Parathyroid adenoma (tissue), 2 donors: ENCODE results near the gene PNP.

Experiments used
- H2AFZ ChIP-seq: fragments of 300-600 bp; sonication (generic); one replicate; pipeline ENCODE4 v1.7.0; 2017; ENCODE audit warnings: antibody characterized with exemption, mild to moderate bottlenecking
- H3K27ac ChIP-seq: fragments of 300-600 bp; sonication (generic); one replicate; pipeline ENCODE4 v1.7.0; 2017
- H3K27me3 ChIP-seq: fragments of 300-600 bp; sonication (generic); one replicate; pipeline ENCODE4 v1.7.0; 2017; ENCODE audit warnings: low read length; ENCODE audit not compliant: control insufficient read depth, insufficient read depth
- H3K36me3 ChIP-seq: fragments of 300-600 bp; sonication (generic); one replicate; pipeline ENCODE4 v1.7.0; 2017; ENCODE audit warnings: low read length; ENCODE audit not compliant: control insufficient read depth, insufficient read depth
- H3K4me1 ChIP-seq: fragments of 300-600 bp; sonication (generic); one replicate; pipeline ENCODE4 v1.7.0; 2017; ENCODE audit warnings: control low read depth
- H3K4me2 ChIP-seq: fragments of 300-600 bp; sonication (generic); one replicate; pipeline ENCODE4 v1.7.0; 2017; ENCODE audit warnings: low read length
- H3K4me3 ChIP-seq: fragments of 300-600 bp; sonication (generic); one replicate; pipeline ENCODE4 v1.7.0; 2017; ENCODE audit warnings: low read depth, low read length
- H3K79me2 ChIP-seq: fragments of 300-600 bp; sonication (generic); one replicate; pipeline ENCODE4 v1.7.0; 2017; ENCODE audit warnings: control low read depth
- H3K9ac ChIP-seq: fragments of 300-600 bp; sonication (generic); one replicate; pipeline ENCODE4 v1.7.0; 2017; ENCODE audit warnings: mild to moderate bottlenecking
- H3K9me3 ChIP-seq: fragments of 300-600 bp; sonication (generic); one replicate; pipeline ENCODE4 v1.7.0; 2017; ENCODE audit warnings: low read length; ENCODE audit not compliant: control insufficient read depth
- CTCF ChIP-seq: fragments of 300-600 bp; sonication (generic); IDR thresholded peaks from one replicate; pipeline ENCODE4 v1.7.0; 2017; ENCODE audit warnings: antibody characterized with exemption, mild to moderate bottlenecking
- donor health status: primary hyperparathyroidism.

PNP gene

GRCh38 chr14:20427231-20428009, 41.8 kb upstream of the PNP start:
- H3K4me3 ChIP-seq = no peak overlapping the region
- H3K79me2 ChIP-seq = no peaks in the 10 kb centered on the region
- no peak for TF ChIP-seq CTCF

GRCh38 chr14:20428010-20428365, 41.2 kb upstream of the PNP start:
- Histone ChIP-seq H3K4me2 (no peak overlapping the region), H3K79me2 (no peaks in the 10 kb centered on the region), H3K4me1 (no peaks in the 10 kb centered on the region), H2AFZ (no peak overlapping the region), H3K4me3 (no peak overlapping the region), H3K36me3 (no peaks in the 10 kb centered on the region), H3K27me3 (no peaks in the 10 kb centered on the region), H3K9ac (no peak overlapping the region), H3K27ac (no peak overlapping the region), H3K9me3 (no peaks in the 10 kb centered on the region)
- no peak for TF ChIP-seq CTCF

More at GRCh38 chr14:20427231-20428009, 41.8 kb upstream of the PNP start:
- H3K27ac ChIP-seq = no peak overlapping the region
- H3K9me3 ChIP-seq = no peaks in the 10 kb centered on the region
- H3K27me3 ChIP-seq = no peaks in the 10 kb centered on the region
- no peaks in the 10 kb centered on the region for H3K36me3 ChIP-seq
- no peaks in the 10 kb centered on the region for H3K4me1 ChIP-seq
- no peak overlapping the region for H3K9ac ChIP-seq
- H3K4me2 ChIP-seq = no peak overlapping the region
- no peak overlapping the region for H2AFZ ChIP-seq

- H3K4me1 ChIP-seq = no peaks in the 10 kb centered on the region
- no peak overlapping the region for H3K27ac ChIP-seq
- no peaks in the 10 kb centered on the region for H3K27me3 ChIP-seq
- H2AFZ ChIP-seq = peak overlapping the region; percentile 30
- H3K36me3 ChIP-seq = no peaks in the 10 kb centered on the region
- TF ChIP-seq CTCF = no peak
- H3K79me2 ChIP-seq = no peaks in the 10 kb centered on the region
- H3K4me3 ChIP-seq = no peak overlapping the region
- no peak overlapping the region for H3K4me2 ChIP-seq
- H3K9ac ChIP-seq = no peak overlapping the region
- no peaks in the 10 kb centered on the region for H3K9me3 ChIP-seq
These were observed 40.4 kb upstream of the PNP start for GRCh38 chr14:20428802-20429201.

GRCh38 chr14:20429801-20430669, 39.2 kb upstream of the PNP start:
- no peaks in the 10 kb centered on the region for H3K79me2 ChIP-seq
- no peak overlapping the region for H3K27ac ChIP-seq
- no peak for TF ChIP-seq CTCF
- H3K9me3 ChIP-seq = no peaks in the 10 kb centered on the region
- H3K9ac ChIP-seq = no peak overlapping the region
- H3K4me2 ChIP-seq = no peak overlapping the region
- H2AFZ ChIP-seq = no peak overlapping the region
- H3K36me3 ChIP-seq = no peaks in the 10 kb centered on the region
- no peak overlapping the region for H3K4me3 ChIP-seq
- H3K27me3 ChIP-seq = no peaks in the 10 kb centered on the region
- no peaks in the 10 kb centered on the region for H3K4me1 ChIP-seq
